Ascending aorta (tissue), 2 donors: ENCODE results near the gene RAB23. TPM values are rescaled to one million over a fixed set of nuclear protein-coding genes. Genes with fewer than 3 reads are reported as not detected.

ENCODE experiments used
- DNase-seq, 2 donors: peaks; one replicate each; pipeline ENCODE4 v3.0.0-alpha.2; 2019; ENCODE audit warnings: low spot score in 2 of 2
- H3K27ac ChIP-seq, 2 donors: fragments of 200-600 bp; sonication (generic); one replicate each; pipeline ENCODE4 v1.5.1; 2016 to 2017; ENCODE audit warnings: mild to moderate bottlenecking in 1 of 2
- H3K27me3 ChIP-seq: fragments of 200-600 bp; sonication (generic); one replicate; pipeline ENCODE4 v1.5.1; 2017
- H3K36me3 ChIP-seq, 2 donors: fragments of 200-600 bp; sonication (generic); one replicate each; pipeline ENCODE4 v1.5.1; 2016
- H3K4me1 ChIP-seq, 2 donors: fragments of 200-600 bp; sonication (generic); one replicate each; pipeline ENCODE4 v1.5.1; 2016 to 2017; ENCODE audit warnings: mild to moderate bottlenecking in 1 of 2
- H3K4me3 ChIP-seq, 2 donors: fragments of 200-600 bp; sonication (generic); one replicate each; pipeline ENCODE4 v1.5.1; 2016 to 2017; ENCODE audit warnings: mild to moderate bottlenecking in 1 of 2
- H3K9me3 ChIP-seq, 2 donors: fragments of 200-600 bp; sonication (generic); one replicate each; pipeline ENCODE4 v1.5.1; 2016
- intact Hi-C: fragments of 100-400 bp; cut with DNase I; formaldehyde crosslinking; loops from one replicate; pipeline ENCODE4 v1.15.1; 2023
- total RNA-seq: library from RNA; depleted of rRNA; stranded (reverse); fragments of >200 nt; gene quantifications from one replicate; pipeline ENCODE4 v1.1.0, GENCODE V29; 2016
- TF ChIP-seq, protein P1 (sequence below), 3 experiments: fragments of 200-600 bp in 2 of 3; fragments of 450-650 bp in 1 of 3; sonication (generic) in 2 of 3; IDR thresholded peaks; one replicate each; pipeline ENCODE4 v1.5.1; 2016 to 2019; ENCODE audit warnings: antibody characterized with exemption in 3 of 3, mild to moderate bottlenecking in 1 of 3, moderate library complexity in 1 of 3

RAB23 gene
- total RNA-seq, 1 donor from 2014 or later = 19.9 TPM

DNA sequence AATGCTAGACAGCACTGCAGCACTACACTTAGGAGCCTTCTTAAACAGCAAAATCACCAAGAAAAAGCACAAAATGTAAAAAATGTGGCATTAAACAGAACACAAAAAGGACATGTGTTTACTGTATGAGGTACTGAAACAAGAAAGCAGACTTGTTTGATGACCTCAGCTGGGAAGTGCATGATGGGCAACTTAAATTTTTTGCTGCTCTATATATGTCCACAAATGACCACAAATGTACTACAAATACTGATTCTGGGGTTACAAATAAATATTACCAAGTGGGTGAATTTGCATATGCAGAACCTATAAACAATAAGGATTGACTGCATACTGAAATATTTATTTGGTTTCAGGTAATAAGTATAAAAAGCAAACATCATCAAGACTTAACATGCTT lies 13.1 kb downstream of the RAB23 start:
- intact Hi-C loops = no loop called here
- no peak overlapping the region for H3K4me3 ChIP-seq
- H3K27me3 ChIP-seq = no peaks in the 10 kb centered on the region
- DNase-seq = no peak
- H3K4me1 ChIP-seq = peaks cover 0 to 4% of the 10 kb centered on the region in 2 donors
- no peaks in the 10 kb centered on the region for H3K36me3 ChIP-seq
- H3K9me3 ChIP-seq = no peaks in the 10 kb centered on the region
- H3K27ac ChIP-seq = no peak overlapping the region
- TF ChIP-seq, protein P1, sequence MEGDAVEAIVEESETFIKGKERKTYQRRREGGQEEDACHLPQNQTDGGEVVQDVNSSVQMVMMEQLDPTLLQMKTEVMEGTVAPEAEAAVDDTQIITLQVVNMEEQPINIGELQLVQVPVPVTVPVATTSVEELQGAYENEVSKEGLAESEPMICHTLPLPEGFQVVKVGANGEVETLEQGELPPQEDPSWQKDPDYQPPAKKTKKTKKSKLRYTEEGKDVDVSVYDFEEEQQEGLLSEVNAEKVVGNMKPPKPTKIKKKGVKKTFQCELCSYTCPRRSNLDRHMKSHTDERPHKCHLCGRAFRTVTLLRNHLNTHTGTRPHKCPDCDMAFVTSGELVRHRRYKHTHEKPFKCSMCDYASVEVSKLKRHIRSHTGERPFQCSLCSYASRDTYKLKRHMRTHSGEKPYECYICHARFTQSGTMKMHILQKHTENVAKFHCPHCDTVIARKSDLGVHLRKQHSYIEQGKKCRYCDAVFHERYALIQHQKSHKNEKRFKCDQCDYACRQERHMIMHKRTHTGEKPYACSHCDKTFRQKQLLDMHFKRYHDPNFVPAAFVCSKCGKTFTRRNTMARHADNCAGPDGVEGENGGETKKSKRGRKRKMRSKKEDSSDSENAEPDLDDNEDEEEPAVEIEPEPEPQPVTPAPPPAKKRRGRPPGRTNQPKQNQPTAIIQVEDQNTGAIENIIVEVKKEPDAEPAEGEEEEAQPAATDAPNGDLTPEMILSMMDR (IDR thresholded peaks at IDR 0.05) = no peak

DNA sequence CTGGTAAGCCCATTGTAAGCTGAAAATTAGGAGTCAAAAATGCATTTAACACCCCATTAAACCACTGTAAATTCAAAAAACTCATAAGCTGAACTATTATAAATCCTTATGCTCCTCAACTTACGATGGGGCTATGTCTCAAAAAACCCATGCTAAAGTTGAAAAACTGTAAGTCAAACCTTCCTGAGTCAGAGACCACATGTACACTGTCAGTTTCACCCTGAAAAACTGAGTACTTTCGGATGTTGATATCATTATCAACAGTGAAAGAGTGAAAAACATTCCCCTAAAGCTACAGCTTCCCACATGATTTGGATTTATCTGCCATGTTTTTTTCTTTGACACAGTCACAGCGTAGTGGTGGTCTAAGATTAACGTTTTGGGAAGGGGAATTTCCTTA lies 14.2 kb downstream of the RAB23 start:
- no peaks in the 10 kb centered on the region for H3K27me3 ChIP-seq

DNA sequence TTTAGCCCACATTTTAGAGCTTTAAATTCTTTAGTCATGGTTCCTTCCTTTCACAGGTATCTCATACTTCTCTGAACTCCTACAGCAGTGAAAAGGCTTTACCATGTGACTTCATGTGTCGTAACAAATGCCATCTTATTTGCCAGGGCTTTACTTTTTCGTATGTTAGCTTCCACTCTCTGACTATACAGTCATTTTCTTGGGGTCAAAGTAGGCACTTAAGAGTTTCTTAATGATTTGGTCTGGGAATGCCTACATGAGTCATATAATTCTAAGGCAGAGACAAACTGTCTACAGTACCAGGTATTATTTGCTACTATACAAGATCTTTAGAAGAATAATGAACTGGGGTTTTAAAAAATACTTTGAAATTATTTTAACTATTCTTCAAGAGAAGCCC lies 15.0 kb downstream of the RAB23 start:
- H3K36me3 ChIP-seq = no peaks in the 10 kb centered on the region
- no peak overlapping the region for H3K27ac ChIP-seq
- TF ChIP-seq, protein P1 (IDR thresholded peaks at IDR 0.05) = no peak
- intact Hi-C loops = no loop called here
- no peak overlapping the region for H3K4me3 ChIP-seq
- no peak for DNase-seq
- H3K4me1 ChIP-seq = peaks cover 0 to 4% of the 10 kb centered on the region in 2 donors
- no peaks in the 10 kb centered on the region for H3K27me3 ChIP-seq
- no peaks in the 10 kb centered on the region for H3K9me3 ChIP-seq

More for the DNA sequence above, 14.2 kb downstream of the RAB23 start:
- H3K4me3 ChIP-seq = no peak overlapping the region
- TF ChIP-seq, protein P1 (IDR thresholded peaks at IDR 0.05) = no peak
- H3K27ac ChIP-seq = no peak overlapping the region
- H3K36me3 ChIP-seq = no peaks in the 10 kb centered on the region
- no peak for DNase-seq
- peaks cover 0 to 4% of the 10 kb centered on the region in 2 donors for H3K4me1 ChIP-seq
- H3K9me3 ChIP-seq = no peaks in the 10 kb centered on the region
- intact Hi-C loops = no loop called here

DNA sequence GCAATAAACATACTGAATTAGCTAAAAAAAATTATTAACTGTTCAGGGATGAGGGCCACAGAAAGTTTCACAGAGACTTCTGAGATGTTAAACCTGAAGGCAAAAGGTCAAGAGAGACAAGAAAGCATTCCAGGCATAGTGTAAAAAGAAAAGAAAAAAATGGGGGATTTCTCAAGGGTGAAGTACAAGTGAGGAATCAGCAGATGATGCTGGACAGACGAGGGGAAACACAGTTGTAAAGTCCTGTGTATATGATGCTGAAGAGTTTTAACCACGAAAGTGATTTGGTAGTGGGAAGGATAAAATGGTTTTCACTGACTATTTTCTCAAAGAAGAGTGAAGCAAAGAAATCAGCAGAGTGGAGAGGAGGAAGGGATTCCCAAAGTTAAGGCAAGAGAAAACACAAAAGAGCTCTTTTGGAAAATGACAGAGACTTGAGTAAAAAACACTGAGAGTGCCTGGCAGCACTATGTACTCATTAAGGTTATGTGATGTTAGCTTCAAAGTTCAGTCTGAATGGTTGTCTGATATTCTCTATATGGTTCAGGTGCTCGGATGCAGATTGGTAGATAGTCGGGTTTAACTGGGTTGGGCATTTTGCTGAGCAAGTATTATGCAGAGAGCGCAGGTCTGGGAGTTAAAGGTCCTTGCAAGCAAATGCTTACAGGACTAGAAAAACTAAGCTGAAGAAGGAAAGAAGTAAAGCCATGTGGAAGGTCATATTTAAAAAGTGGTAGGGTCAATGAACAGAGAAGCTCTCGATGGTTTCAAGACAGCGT lies 16.4 kb downstream of the RAB23 start:
- H3K4me3 ChIP-seq = no peak overlapping the region
- DNase-seq = no peak
- H3K9me3 ChIP-seq = no peaks in the 10 kb centered on the region
- no peak overlapping the region for H3K27ac ChIP-seq
- TF ChIP-seq, protein P1 (IDR thresholded peaks at IDR 0.05) = no peak
- intact Hi-C loops = no loop called here
- H3K4me1 ChIP-seq = peaks cover 0 to 4% of the 10 kb centered on the region in 2 donors
- no peaks in the 10 kb centered on the region for H3K36me3 ChIP-seq
- H3K27me3 ChIP-seq = no peaks in the 10 kb centered on the region

DNA sequence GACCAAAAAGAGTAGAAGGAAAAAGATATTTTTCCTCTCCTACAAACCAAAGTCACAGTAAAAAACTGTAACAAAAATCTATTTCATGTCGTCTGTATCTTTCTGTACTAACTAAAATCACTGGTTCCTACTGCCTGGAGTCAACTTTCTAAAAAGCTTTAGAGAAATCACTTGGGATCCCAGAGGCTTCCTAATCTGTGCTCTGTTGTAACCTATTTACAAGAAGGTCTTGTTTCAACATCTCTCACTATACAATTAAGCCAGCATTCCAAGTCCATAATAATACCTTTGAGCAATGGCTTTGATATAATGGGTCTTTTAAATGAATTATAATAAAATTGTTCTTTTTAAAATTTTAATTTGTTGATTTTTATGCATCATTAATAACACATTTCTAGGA lies 20.4 kb downstream of the RAB23 start:
- Histone ChIP-seq H3K9me3 (no peaks in the 10 kb centered on the region), H3K4me3 (no peak overlapping the region), H3K27me3 (no peaks in the 10 kb centered on the region), H3K27ac (no peak overlapping the region), H3K36me3 (peaks cover 0 to 5% of the 10 kb centered on the region in 2 donors), H3K4me1 (no peaks in the 10 kb centered on the region)
- DNase-seq = no peak
- TF ChIP-seq, protein P1 (IDR thresholded peaks at IDR 0.05) = no peak
- intact Hi-C loops = no loop called here
